ENCODE measurements around the gene MATCAP1.

GRCh38 chr16:67215706-67216105 is 31.9 kb upstream of the MATCAP1 start:
- no peak for TF ChIP-seq RAD21 (IDR thresholded peaks at IDR 0.05; ENCODE audit: low read depth)
- no peak for TF ChIP-seq EP300 (IDR thresholded peaks at IDR 0.05; ENCODE audit: borderline replicate concordance)
- TF ChIP-seq TAF1 (IDR thresholded peaks at IDR 0.05; ENCODE audit: low read depth): no peak
- TF ChIP-seq CEBPB (IDR thresholded peaks at IDR 0.05): no peak
- no peak for TF ChIP-seq TEAD4 (IDR thresholded peaks at IDR 0.05)
- TF ChIP-seq USF1 (IDR thresholded peaks at IDR 0.05): no peak
- TF ChIP-seq EGR1 (IDR thresholded peaks at IDR 0.05): no peak
- TF ChIP-seq NFIC (IDR thresholded peaks at IDR 0.05): no peak
- TF ChIP-seq TCF12 (IDR thresholded peaks at IDR 0.05; ENCODE audit: low read depth): no peak
- no peak for TF ChIP-seq REST (IDR thresholded peaks at IDR 0.05; ENCODE audit: low read depth)
- no peak for TF ChIP-seq FOXM1 (IDR thresholded peaks at IDR 0.05; ENCODE audit: borderline replicate concordance, low read depth)

Data from Ishikawa (cell line).